Spleen (tissue), 7 donors: Measurements from ENCODE around the gene GNAZ.

ENCODE experiments used
- POLR2AphosphoS5 ChIP-seq, 3 donors: sonication (generic); formaldehyde crosslinking; IDR thresholded peaks; one replicate each; pipeline ENCODE4 v1.5.1; 2017; ENCODE audit warnings: antibody characterized with exemption in 3 of 3
- TF ChIP-seq, protein P1 (sequence below), 11 experiments: fragments of 200-600 bp in 7 of 11; fragments of 450-650 bp in 4 of 11; sonication (generic) in 4 of 11; IDR thresholded peaks in 8 of 11; conservative IDR thresholded peaks in 3 of 11; 1 replicate in 7 of 11; 2 replicates in 4 of 11; pipeline versions ENCODE4 v1.4.0 to v1.8.0; 2016 to 2021; ENCODE audit warnings: antibody characterized with exemption in 11 of 11, inconsistent platforms in 4 of 11, mild to moderate bottlenecking in 1 of 11
- donor health status: DM: no; HTN: no; CAD: no; lungs with moderate emphysema.
- donor health status: DM: no; HTN: no; CAD: no.
- donor health status: DM: no; HTN: no; CAD: no.

DNA sequence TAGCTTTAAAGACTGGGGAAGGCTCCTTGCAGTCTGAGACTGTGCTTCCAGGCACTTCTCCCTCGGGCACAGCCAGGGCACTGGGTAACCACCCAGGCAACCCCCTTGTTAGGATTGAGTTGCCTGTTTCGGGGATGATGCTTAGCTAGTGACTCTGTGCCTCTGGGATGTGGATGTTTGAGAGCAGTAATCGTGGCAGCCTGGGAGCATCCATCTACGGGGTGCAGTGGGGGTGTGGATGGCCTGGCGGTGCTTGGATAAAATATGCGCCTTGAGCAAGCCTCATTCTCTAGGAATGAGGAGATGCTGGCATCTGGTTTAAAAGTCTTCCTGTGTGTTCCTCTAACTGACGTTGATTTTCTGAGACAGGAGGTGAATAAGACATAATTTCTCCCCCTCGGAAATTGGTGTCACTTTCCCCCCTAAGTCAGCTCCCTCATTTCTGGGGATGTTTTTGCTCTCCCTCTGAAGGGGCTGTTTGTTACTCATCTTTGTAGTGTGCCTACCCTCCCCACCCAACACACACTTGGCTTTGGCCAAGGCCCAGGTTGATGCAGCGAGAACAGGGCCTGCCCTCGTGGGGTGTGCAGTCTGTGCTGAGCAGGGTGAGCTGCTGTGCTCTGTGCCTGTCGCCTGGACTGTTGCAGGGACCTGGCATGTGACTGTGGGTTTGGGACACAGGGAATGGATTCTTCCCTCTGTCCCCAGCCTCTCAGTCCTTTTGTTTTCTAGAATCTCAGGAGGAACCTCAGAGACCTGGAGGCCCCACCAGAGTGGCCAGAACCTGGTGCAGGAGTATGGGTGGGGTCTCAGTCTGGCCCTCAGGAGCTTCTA lies 2.0 kb downstream of the GNAZ start:
- TF ChIP-seq, protein P1, sequence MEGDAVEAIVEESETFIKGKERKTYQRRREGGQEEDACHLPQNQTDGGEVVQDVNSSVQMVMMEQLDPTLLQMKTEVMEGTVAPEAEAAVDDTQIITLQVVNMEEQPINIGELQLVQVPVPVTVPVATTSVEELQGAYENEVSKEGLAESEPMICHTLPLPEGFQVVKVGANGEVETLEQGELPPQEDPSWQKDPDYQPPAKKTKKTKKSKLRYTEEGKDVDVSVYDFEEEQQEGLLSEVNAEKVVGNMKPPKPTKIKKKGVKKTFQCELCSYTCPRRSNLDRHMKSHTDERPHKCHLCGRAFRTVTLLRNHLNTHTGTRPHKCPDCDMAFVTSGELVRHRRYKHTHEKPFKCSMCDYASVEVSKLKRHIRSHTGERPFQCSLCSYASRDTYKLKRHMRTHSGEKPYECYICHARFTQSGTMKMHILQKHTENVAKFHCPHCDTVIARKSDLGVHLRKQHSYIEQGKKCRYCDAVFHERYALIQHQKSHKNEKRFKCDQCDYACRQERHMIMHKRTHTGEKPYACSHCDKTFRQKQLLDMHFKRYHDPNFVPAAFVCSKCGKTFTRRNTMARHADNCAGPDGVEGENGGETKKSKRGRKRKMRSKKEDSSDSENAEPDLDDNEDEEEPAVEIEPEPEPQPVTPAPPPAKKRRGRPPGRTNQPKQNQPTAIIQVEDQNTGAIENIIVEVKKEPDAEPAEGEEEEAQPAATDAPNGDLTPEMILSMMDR (IDR thresholded peaks at IDR 0.05 in 8 of 11, conservative IDR thresholded peaks at IDR 0.05 in 3 of 11): no peak
- no peak for TF ChIP-seq POLR2AphosphoS5 (IDR thresholded peaks at IDR 0.05)
